Keratinocyte (primary cell): ENCODE results near the gene CBFA2T3. TPM values are rescaled to one million over a fixed set of nuclear protein-coding genes. Genes with fewer than 3 reads are reported as not detected.

Experiments
- DNase-seq: peaks from one replicate; pipeline ENCODE4 v3.0.0-alpha.2; 2011; ENCODE audit warnings: low read depth, missing footprints, low spot score
- FAIRE-seq: peaks from 2 replicates; lab custom pipeline; 2011; peaks lifted over from hg19 to GRCh38; lab: Jason Lieb, UNC
- H2AFZ ChIP-seq: 2 replicates; pipeline ENCODE4 v1.6.0; 2012; ENCODE audit warnings: low read length, control low read depth, inconsistent platforms; ENCODE audit not compliant: control insufficient read depth
- H3K27ac ChIP-seq: 2 replicates; pipeline ENCODE4 v1.5.1; 2011; ENCODE audit warnings: low read length; ENCODE audit not compliant: control insufficient read depth, insufficient read depth
- H3K27me3 ChIP-seq: 3 replicates; pipeline ENCODE4 v1.6.0; 2011; ENCODE audit warnings: low read length; ENCODE audit not compliant: control insufficient read depth, insufficient read depth; ENCODE audit errors: extremely low read depth
- H3K36me3 ChIP-seq, 2 experiments: 2 replicates in 1 of 2; 3 replicates in 1 of 2; pipeline ENCODE4 v1.5.1; 2011; ENCODE audit warnings: low read length in 2 of 2, mild to moderate bottlenecking in 1 of 2; ENCODE audit not compliant: control insufficient read depth in 2 of 2, insufficient read depth in 2 of 2; ENCODE audit errors: extremely low read depth in 1 of 2
- H3K4me1 ChIP-seq: 3 replicates; pipeline ENCODE4 v1.5.1; 2011; ENCODE audit warnings: low read length; ENCODE audit not compliant: control insufficient read depth, insufficient read depth; ENCODE audit errors: extremely low read depth
- H3K4me2 ChIP-seq: 3 replicates; pipeline ENCODE4 v1.6.0; 2011; ENCODE audit warnings: low read depth, low read length; ENCODE audit not compliant: control insufficient read depth, insufficient read depth; ENCODE audit errors: extremely low read depth
- H3K4me3 ChIP-seq, 3 experiments: fragments of 200-600 bp in 1 of 3; sonication (generic) in 1 of 3; 2 replicates in 2 of 3; 3 replicates in 1 of 3; pipeline ENCODE4 v1.5.1; 2011 to 2016; ENCODE audit warnings: low read length in 3 of 3, mild to moderate bottlenecking in 3 of 3, control low read depth in 2 of 3, inconsistent platforms in 1 of 3, low read depth in 1 of 3, mixed read lengths in 1 of 3, mixed run types in 1 of 3, moderate library complexity in 1 of 3; ENCODE audit not compliant: control insufficient read depth in 2 of 3, insufficient read depth in 2 of 3; ENCODE audit errors: extremely low read depth in 1 of 3
- H3K79me2 ChIP-seq: 2 replicates; pipeline ENCODE4 v1.6.0; 2012; ENCODE audit warnings: low read length; ENCODE audit not compliant: control insufficient read depth, insufficient read depth
- H3K9ac ChIP-seq: 3 replicates; pipeline ENCODE4 v1.6.0; 2011; ENCODE audit warnings: low read length; ENCODE audit not compliant: control insufficient read depth, insufficient read depth; ENCODE audit errors: extremely low read depth
- H3K9me1 ChIP-seq: 3 replicates; pipeline ENCODE4 v1.6.0; 2011; ENCODE audit warnings: low read length; ENCODE audit not compliant: control insufficient read depth, insufficient read depth; ENCODE audit errors: extremely low read depth
- H3K9me3 ChIP-seq: 2 replicates; pipeline ENCODE4 v1.5.1; 2012; ENCODE audit warnings: low read depth, low read length; ENCODE audit not compliant: control insufficient read depth
- H4K20me1 ChIP-seq: 3 replicates; pipeline ENCODE4 v1.6.0; 2011; ENCODE audit warnings: low read length; ENCODE audit not compliant: control insufficient read depth, insufficient read depth; ENCODE audit errors: extremely low read depth
- EZH2 ChIP-seq: IDR thresholded peaks from one replicate; pipeline ENCODE4 v1.6.1; 2012; ENCODE audit warnings: inconsistent platforms, mild to moderate bottlenecking, low read length, moderate library complexity
- dilution Hi-C: fragments of 300-500 bp; cut with MboI; formaldehyde crosslinking; loops from one replicate; pipeline ENCODE4 v1.7.0; 2020; ENCODE audit warnings: low sequenced_read_pairs; ENCODE audit not compliant: extremely low pct_ligation_motif_present
- polyA plus RNA-seq, 5 experiments: library from polyadenylated mRNA; depleted of rRNA in 3 of 5; stranded (reverse) in 3 of 5; stranded (forward) in 1 of 5; unstranded in 1 of 5; fragments of >200 nt; gene quantifications; 1 replicate in 1 of 5; 2 replicates in 3 of 5; 3 replicates in 1 of 5; pipeline versions ENCODE4 v1.2.1 to v1.2.3, GENCODE V29; 2011 to 2012; ENCODE audit warnings: missing spikeins in 2 of 5, low read depth in 1 of 5, low replicate concordance in 1 of 5
- TF ChIP-seq, protein P1 (sequence below), 3 experiments: IDR thresholded peaks in 1 of 3; conservative IDR thresholded peaks in 1 of 3; optimal IDR thresholded peaks in 1 of 3; 2 replicates in 2 of 3; 3 replicates in 1 of 3; pipeline versions ENCODE3 to v1.5.1; 2011; ENCODE audit warnings: low read length in 3 of 3, mild to moderate bottlenecking in 3 of 3, moderate library complexity in 2 of 3, control low read depth in 1 of 3, inconsistent platforms in 1 of 3; ENCODE audit not compliant: insufficient read depth in 2 of 3; ENCODE audit errors: extremely low read depth in 1 of 3

The CBFA2T3 gene
- polyA plus RNA-seq, 1 donor (not counting 4 experiments of a cell fraction or from before 2014, with no cell fraction given), result 0.08 TPM

- Histone ChIP-seq H3K9me3 (peaks cover 2% of the 10 kb centered on the region), H3K27me3 (peaks cover 23% of the 10 kb centered on the region), H3K4me2 (no peak overlapping the region), H4K20me1 (no peaks in the 10 kb centered on the region), H3K79me2 (no peaks in the 10 kb centered on the region), H3K36me3 (no peaks in the 10 kb centered on the region), H3K27ac (no peak overlapping the region), H2AFZ (no peak overlapping the region), H3K4me3 (no peak overlapping the region), H3K9ac (no peak overlapping the region), H3K4me1 (no peaks in the 10 kb centered on the region), H3K9me1 (no peaks in the 10 kb centered on the region)
- DNase-seq, result no peak
- dilution Hi-C loops, result no loop called here
- TF ChIP-seq, protein P1, sequence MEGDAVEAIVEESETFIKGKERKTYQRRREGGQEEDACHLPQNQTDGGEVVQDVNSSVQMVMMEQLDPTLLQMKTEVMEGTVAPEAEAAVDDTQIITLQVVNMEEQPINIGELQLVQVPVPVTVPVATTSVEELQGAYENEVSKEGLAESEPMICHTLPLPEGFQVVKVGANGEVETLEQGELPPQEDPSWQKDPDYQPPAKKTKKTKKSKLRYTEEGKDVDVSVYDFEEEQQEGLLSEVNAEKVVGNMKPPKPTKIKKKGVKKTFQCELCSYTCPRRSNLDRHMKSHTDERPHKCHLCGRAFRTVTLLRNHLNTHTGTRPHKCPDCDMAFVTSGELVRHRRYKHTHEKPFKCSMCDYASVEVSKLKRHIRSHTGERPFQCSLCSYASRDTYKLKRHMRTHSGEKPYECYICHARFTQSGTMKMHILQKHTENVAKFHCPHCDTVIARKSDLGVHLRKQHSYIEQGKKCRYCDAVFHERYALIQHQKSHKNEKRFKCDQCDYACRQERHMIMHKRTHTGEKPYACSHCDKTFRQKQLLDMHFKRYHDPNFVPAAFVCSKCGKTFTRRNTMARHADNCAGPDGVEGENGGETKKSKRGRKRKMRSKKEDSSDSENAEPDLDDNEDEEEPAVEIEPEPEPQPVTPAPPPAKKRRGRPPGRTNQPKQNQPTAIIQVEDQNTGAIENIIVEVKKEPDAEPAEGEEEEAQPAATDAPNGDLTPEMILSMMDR (optimal IDR thresholded peaks at IDR 0.05 in 1 of 3, IDR thresholded peaks at IDR 0.05 in 1 of 3, conservative IDR thresholded peaks at IDR 0.05 in 1 of 3; ENCODE audit: extremely low read depth in 1 of 3, insufficient read depth in 2 of 3, low read length in 3 of 3), result no peak
- no peak for TF ChIP-seq EZH2
- FAIRE-seq, result no peak
Measured at GRCh38 chr16:89001117-89002027, 24.4 kb upstream of the CBFA2T3 start.

DNA sequence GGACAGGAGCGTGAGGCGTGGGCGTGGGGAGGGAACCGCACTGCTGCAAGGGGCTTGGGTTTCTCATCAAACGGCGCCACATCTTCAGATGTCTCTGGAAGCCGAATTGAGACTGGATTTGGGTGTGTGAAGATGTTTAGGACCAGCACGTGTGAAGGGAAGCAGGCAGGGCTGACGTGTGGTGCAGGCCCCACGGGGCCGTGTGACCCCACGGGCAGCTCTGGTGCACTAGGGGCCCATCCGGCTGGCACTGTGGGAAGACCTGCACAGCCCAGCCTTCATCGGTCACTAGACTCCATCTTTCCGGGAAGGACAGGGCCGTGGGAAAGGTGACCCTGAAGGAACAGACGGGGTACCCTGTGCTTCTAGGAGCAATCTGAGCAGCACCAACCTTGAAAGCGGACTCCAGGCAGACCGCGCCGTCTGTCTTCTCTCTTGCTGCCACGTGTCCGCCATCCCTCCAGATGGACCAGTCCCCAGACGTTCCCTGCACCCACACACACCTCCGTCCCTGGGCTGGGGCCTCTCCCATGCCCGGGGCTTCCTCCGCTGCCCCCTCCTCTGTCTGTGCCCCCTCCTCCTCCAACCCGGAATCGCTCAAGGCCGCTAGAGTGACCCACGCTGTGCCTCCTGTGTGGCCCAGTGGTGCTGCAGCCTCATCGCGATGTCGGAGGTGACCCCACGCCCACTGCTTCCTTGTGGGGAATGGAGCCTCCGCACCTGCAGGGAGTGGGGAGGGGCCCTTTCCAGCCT lies 23.4 kb upstream of the CBFA2T3 start:
- no peak overlapping the region for H3K9ac ChIP-seq
- no peak overlapping the region for H3K4me3 ChIP-seq
- dilution Hi-C loops, result no loop called here
- no peaks in the 10 kb centered on the region for H3K4me1 ChIP-seq
- no peak overlapping the region for H3K4me2 ChIP-seq
- no peaks in the 10 kb centered on the region for H3K36me3 ChIP-seq
- H3K27me3 ChIP-seq, result peaks cover 23% of the 10 kb centered on the region
- peaks cover 2% of the 10 kb centered on the region for H3K9me3 ChIP-seq
- no peak overlapping the region for H3K27ac ChIP-seq
- H3K9me1 ChIP-seq, result no peaks in the 10 kb centered on the region
- DNase-seq (no peak), FAIRE-seq (no peak)
- H3K79me2 ChIP-seq, result no peaks in the 10 kb centered on the region
- TF ChIP-seq EZH2, result no peak
- TF ChIP-seq, protein P1 (optimal IDR thresholded peaks at IDR 0.05 in 1 of 3, IDR thresholded peaks at IDR 0.05 in 1 of 3, conservative IDR thresholded peaks at IDR 0.05 in 1 of 3; ENCODE audit: extremely low read depth in 1 of 3, insufficient read depth in 2 of 3, low read length in 3 of 3), result no peak
- no peak overlapping the region for H2AFZ ChIP-seq
- H4K20me1 ChIP-seq, result no peaks in the 10 kb centered on the region
